Panc1 (cell line): ENCODE data around the gene SPEG. TPM values are rescaled to one million over a fixed set of nuclear protein-coding genes. Genes with fewer than 3 reads are reported as not detected.

ENCODE experiments used
- ATAC-seq: fragments of 200-7000 bp; cut with Tn5 transposase; 2 replicates; pipeline ENCODE4 v1.9.1; 2020; ENCODE audit warnings: mild to moderate bottlenecking, moderate library complexity
- BruUV-seq: library from RNA; stranded (reverse); fragments of 400-500 nt; replicated peaks from 2 replicates; lab custom pipeline; 2021; lab: Mats Ljungman, UMichigan
- CTCF ChIA-PET: fragments of 300-600 bp; sonication (Branson Sonifier 250); formaldehyde crosslinking; loops from one replicate; lab custom pipeline; 2022; ENCODE audit warnings: antibody characterized with exemption; lab: Charles Lee
- POLR2A ChIA-PET: fragments of 300-600 bp; sonication (Branson Sonifier 250); formaldehyde crosslinking; loops from one replicate; lab custom pipeline; 2022; ENCODE audit warnings: antibody characterized with exemption; lab: Charles Lee
- DNase-seq: peaks from one replicate; pipeline ENCODE4 v3.0.0-alpha.2; 2010; ENCODE audit warnings: low read depth, low spot score
- H3K27ac ChIP-seq: 2 replicates; pipeline ENCODE4 v1.5.1; 2011; ENCODE audit warnings: mild to moderate bottlenecking, low read length, inconsistent platforms
- H3K27me3 ChIP-seq: fragments of 200-500 bp; sonication (Bioruptor generic); 2 replicates; pipeline ENCODE4 v1.6.0; 2014; ENCODE audit warnings: low read length, inconsistent platforms; ENCODE audit not compliant: control insufficient read depth, insufficient read depth
- H3K36me3 ChIP-seq: fragments of 200-500 bp; sonication (Bioruptor generic); 2 replicates; pipeline ENCODE4 v1.5.1; 2014; ENCODE audit warnings: inconsistent platforms, mild to moderate bottlenecking, low read length, moderate library complexity; ENCODE audit not compliant: control insufficient read depth, insufficient read depth
- H3K4me1 ChIP-seq: 2 replicates; pipeline ENCODE4 v1.5.1; 2011; ENCODE audit warnings: inconsistent platforms, mild to moderate bottlenecking, low read length, moderate library complexity; ENCODE audit not compliant: control insufficient read depth, insufficient read depth
- H3K4me3 ChIP-seq, 2 experiments: 2 replicates each; pipeline ENCODE4 v1.5.1; 2011 to 2012; ENCODE audit warnings: low read depth in 2 of 2, low read length in 2 of 2, mild to moderate bottlenecking in 2 of 2, inconsistent platforms in 1 of 2, moderate library complexity in 1 of 2
- H3K9me3 ChIP-seq: fragments of 200-500 bp; sonication (Bioruptor generic); 2 replicates; pipeline ENCODE4 v1.5.1; 2014; ENCODE audit warnings: low read depth, mild to moderate bottlenecking, inconsistent platforms, low read length, moderate library complexity; ENCODE audit not compliant: control insufficient read depth, insufficient read depth
- SIN3A ChIP-seq: IDR thresholded peaks from 2 replicates; pipeline ENCODE4 v1.6.1; 2012; ENCODE audit warnings: low read depth, mild to moderate bottlenecking, low read length, moderate library complexity, borderline replicate concordance; ENCODE audit not compliant: insufficient read depth
- TCF7L2 ChIP-seq: IDR thresholded peaks from 2 replicates; pipeline ENCODE4 v1.6.1; 2011; ENCODE audit warnings: mild to moderate bottlenecking, low read depth, low read length, inconsistent platforms
- in situ Hi-C: cut with HindIII; loops from 2 replicates; pipeline ENCODE4 v1.10.0; 2016; ENCODE audit warnings: low sequenced_read_pairs, low pct_unique_long_range_greater_than_20kb
- intact Hi-C: fragments of 100-400 bp; cut with micrococcal nuclease; formaldehyde crosslinking; loops from one replicate; pipeline ENCODE4 v1.10.0; 2022; ENCODE audit not compliant: unreplicated experiment
- total RNA-seq: library from RNA; stranded (reverse); gene quantifications from one replicate; pipeline ENCODE4 v1.2.1, GENCODE V29; 2021; ENCODE audit not compliant: unreplicated experiment
- TF ChIP-seq, protein P1 (sequence below), 2 experiments: IDR thresholded peaks; 2 replicates each; pipeline ENCODE4 v1.6.1; 2011 to 2012; ENCODE audit warnings: low read depth in 2 of 2, control low read depth in 1 of 2, low read length in 1 of 2, mild to moderate bottlenecking in 1 of 2, moderate library complexity in 1 of 2; ENCODE audit not compliant: insufficient read depth in 1 of 2
- TF ChIP-seq, protein P2 (sequence below): fragments of 450-650 bp; IDR thresholded peaks from 2 replicates; pipeline ENCODE4 v1.5.1; 2017; ENCODE audit warnings: mild to moderate bottlenecking

SPEG gene
- total RNA-seq, 1 experiment from 2014 or later: 3.4 TPM

DNA sequence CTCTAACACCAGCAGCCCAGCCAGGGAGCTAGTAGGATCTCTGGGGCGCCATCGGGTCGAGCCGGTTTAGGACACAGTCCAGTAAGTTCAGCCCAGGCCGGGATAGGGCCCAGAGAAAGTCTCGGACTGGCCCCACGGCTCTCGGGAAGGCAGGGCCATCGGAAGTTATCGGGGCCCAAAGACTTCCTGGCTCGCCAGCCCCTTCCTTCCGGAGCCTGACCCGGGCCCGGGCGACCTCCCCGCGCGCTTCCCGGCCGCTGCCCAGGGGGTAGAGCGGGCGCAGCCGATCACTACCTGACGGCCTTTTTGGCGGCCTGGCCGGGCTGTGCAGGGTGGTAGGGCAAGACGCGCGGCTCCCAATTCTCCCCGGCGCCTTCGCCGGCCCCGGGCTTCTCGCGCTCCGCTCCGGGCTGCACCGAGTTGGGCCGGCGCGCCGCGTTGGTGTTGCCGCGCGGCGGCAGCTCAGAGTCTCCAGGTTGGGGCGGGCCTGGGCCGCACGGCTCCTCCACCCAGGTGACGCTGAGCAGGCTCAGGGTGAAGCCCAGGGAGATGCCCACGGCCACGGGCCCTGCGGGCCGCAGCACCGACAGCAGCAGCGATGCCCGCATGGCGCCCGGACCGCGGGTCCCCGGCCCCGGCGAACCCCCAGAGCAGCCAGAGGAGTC is 108.4 kb downstream of the SPEG start:
- no TSS peak for BruUV-seq
- ChIA-PET POLR2A (no interaction called here), CTCF (no interaction called here)
- Histone ChIP-seq H3K4me3 (peak overlapping the region; percentile 62 to 70), H3K4me1 (peaks cover 9% of the 10 kb centered on the region; the same call in 1 of the 2 replicates), H3K36me3 (0 out of 2 replicates have a peak, but pooled peaks cover 2% of the 10 kb centered on the region), H3K27ac (no peak overlapping the region; the same call in 1 of the 2 replicates), H3K27me3 (no peaks in the 10 kb centered on the region), H3K9me3 (no peaks in the 10 kb centered on the region)
- no peak for DNase-seq
- intact Hi-C loops (loop anchor here (2.0 to 5.0 kb wide), 2 partner anchors 84 to 146 kb away; partner anchors contain the start of gene SLC4A3), in situ Hi-C loops (no loop called here)
- peak; percentile 76 for ATAC-seq
- TF ChIP-seq, protein P1, sequence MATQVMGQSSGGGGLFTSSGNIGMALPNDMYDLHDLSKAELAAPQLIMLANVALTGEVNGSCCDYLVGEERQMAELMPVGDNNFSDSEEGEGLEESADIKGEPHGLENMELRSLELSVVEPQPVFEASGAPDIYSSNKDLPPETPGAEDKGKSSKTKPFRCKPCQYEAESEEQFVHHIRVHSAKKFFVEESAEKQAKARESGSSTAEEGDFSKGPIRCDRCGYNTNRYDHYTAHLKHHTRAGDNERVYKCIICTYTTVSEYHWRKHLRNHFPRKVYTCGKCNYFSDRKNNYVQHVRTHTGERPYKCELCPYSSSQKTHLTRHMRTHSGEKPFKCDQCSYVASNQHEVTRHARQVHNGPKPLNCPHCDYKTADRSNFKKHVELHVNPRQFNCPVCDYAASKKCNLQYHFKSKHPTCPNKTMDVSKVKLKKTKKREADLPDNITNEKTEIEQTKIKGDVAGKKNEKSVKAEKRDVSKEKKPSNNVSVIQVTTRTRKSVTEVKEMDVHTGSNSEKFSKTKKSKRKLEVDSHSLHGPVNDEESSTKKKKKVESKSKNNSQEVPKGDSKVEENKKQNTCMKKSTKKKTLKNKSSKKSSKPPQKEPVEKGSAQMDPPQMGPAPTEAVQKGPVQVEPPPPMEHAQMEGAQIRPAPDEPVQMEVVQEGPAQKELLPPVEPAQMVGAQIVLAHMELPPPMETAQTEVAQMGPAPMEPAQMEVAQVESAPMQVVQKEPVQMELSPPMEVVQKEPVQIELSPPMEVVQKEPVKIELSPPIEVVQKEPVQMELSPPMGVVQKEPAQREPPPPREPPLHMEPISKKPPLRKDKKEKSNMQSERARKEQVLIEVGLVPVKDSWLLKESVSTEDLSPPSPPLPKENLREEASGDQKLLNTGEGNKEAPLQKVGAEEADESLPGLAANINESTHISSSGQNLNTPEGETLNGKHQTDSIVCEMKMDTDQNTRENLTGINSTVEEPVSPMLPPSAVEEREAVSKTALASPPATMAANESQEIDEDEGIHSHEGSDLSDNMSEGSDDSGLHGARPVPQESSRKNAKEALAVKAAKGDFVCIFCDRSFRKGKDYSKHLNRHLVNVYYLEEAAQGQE (IDR thresholded peaks at IDR 0.05; ENCODE audit: insufficient read depth in 1 of 2, low read depth in 2 of 2, low read length in 1 of 2): 0 out of 4 replicates have a peak, but pooled peaks of 1 of the 2 experiments have one; percentile 26
- no peak for TF ChIP-seq TCF7L2
- TF ChIP-seq, protein P2, sequence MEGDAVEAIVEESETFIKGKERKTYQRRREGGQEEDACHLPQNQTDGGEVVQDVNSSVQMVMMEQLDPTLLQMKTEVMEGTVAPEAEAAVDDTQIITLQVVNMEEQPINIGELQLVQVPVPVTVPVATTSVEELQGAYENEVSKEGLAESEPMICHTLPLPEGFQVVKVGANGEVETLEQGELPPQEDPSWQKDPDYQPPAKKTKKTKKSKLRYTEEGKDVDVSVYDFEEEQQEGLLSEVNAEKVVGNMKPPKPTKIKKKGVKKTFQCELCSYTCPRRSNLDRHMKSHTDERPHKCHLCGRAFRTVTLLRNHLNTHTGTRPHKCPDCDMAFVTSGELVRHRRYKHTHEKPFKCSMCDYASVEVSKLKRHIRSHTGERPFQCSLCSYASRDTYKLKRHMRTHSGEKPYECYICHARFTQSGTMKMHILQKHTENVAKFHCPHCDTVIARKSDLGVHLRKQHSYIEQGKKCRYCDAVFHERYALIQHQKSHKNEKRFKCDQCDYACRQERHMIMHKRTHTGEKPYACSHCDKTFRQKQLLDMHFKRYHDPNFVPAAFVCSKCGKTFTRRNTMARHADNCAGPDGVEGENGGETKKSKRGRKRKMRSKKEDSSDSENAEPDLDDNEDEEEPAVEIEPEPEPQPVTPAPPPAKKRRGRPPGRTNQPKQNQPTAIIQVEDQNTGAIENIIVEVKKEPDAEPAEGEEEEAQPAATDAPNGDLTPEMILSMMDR: no peak
- 0 out of 2 replicates have a peak, but pooled peaks have one; percentile 52 for TF ChIP-seq SIN3A

DNA sequence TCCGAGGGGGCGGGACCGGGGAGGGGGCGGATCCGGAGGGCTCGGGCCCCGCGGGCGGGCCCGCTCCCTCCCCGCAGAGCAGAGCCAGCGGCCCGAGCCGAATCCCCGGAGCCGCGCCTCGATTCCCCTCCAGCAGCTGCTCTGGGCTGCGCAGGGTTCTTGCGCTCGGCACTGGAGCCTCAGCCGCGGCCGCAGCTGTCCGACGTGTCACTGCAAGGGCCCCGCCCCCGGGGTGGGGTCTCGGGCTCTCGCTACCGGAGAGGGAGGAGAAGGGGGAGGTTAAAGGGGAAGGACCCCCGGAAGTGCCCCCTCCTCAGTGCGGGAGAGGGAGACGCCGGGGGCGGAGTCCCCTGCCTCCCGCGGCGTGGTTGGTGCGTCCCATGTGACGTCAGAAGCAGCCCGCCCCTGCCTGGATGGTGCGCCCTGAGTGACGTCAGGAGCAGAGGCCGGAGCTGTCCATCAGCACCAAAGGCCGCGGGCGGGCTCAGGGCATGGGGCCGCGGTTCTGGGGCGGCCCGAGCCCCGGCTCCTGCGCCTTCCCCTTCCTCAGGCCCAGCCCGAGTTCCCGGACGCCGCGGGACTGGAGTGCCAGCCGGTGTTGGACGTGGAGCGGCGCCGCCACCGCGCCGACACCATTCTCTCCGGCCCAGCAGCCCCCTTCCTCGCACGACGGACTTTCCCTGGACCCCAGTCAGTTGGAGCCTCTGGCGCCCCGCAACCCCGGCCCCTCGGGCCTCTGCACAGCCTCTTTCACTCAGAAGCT is 109.1 kb downstream of the SPEG start, which contains the start of the genes CHPF and TMEM198:
TSS of gene CHPF (minus strand) at position 214 of the 763 bp plus-strand sequence. CDS start 271 bp downstream, outside the sequence.
TSS of gene TMEM198 (plus strand) at position 433 of the 763 bp plus-strand sequence. CDS start 700 bp downstream, outside the sequence.
- no TSS peak for BruUV-seq
- no peak within 1 kb of the TSS; the same call in 1 of the 2 replicates for H3K27ac ChIP-seq
- peaks cover 9% of the 10 kb centered on the region; the same call in 1 of the 2 replicates for H3K4me1 ChIP-seq
- intact Hi-C loops: loop anchor here (2.0 to 5.0 kb wide), 2 partner anchors 84 to 145 kb away; partner anchors contain the start of gene SLC4A3
- TF ChIP-seq SIN3A (peak; percentile 62; the same call in 1 of the 2 replicates), TCF7L2 (no peak)
- TF ChIP-seq, protein P1 (IDR thresholded peaks at IDR 0.05; ENCODE audit: insufficient read depth in 1 of 2, low read depth in 2 of 2, low read length in 1 of 2): peak; percentile 96 to 99
- no peaks in the 10 kb centered on the region for H3K9me3 ChIP-seq
- ChIA-PET CTCF (no interaction called here), POLR2A (no interaction called here)
- ATAC-seq (peak; percentile 90), DNase-seq (peak; percentile 86)
- in situ Hi-C loops: no loop called here
- no peaks in the 10 kb centered on the region for H3K27me3 ChIP-seq
- peak within 1 kb of the TSS; percentile 62 to 70 for H3K4me3 ChIP-seq
- H3K36me3 ChIP-seq: 0 out of 2 replicates have a peak, but pooled peaks cover 2% of the 10 kb centered on the region
